NB4 (cell line): Measurements from ENCODE around the gene ASPHD1.

ENCODE experiments used
- MYC ChIP-seq: IDR thresholded peaks from 2 replicates; pipeline ENCODE4 v1.6.1; 2011; ENCODE audit warnings: low read depth, low read length
- POLR2A ChIP-seq: IDR thresholded peaks from 2 replicates; pipeline ENCODE4 v1.6.1; 2011; ENCODE audit warnings: mild to moderate bottlenecking; ENCODE audit not compliant: insufficient read length; ENCODE audit errors: extremely low read depth
- TF ChIP-seq, protein P1 (sequence below): IDR thresholded peaks from one replicate; pipeline ENCODE4 v1.5.1; 2012; ENCODE audit warnings: low read depth, low read length
- TF ChIP-seq, protein P2 (sequence below): IDR thresholded peaks from 2 replicates; pipeline ENCODE4 v1.6.1; 2011; ENCODE audit warnings: low read depth, low read length

DNA sequence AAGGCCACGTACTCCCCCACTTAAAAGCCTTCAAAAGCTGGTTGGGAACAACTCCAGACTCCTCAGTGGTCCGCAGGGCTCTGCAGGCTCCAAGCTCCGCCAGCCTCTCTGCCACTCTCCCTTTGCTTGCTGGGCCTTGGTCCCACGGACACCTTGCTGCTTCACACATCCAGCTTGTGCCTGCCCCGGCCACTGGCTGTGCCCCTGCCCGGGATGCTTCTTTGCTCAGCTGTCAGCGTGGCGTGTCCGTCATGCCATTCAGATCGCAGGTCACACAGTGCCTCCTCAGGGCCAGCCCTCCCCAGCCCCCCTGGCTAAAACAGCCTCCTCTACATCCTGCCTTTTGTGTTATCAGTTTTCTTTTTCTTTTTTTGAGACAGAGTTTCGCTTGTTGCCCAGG is 11.8 kb downstream of the ASPHD1 start:
- TF ChIP-seq, protein P1, sequence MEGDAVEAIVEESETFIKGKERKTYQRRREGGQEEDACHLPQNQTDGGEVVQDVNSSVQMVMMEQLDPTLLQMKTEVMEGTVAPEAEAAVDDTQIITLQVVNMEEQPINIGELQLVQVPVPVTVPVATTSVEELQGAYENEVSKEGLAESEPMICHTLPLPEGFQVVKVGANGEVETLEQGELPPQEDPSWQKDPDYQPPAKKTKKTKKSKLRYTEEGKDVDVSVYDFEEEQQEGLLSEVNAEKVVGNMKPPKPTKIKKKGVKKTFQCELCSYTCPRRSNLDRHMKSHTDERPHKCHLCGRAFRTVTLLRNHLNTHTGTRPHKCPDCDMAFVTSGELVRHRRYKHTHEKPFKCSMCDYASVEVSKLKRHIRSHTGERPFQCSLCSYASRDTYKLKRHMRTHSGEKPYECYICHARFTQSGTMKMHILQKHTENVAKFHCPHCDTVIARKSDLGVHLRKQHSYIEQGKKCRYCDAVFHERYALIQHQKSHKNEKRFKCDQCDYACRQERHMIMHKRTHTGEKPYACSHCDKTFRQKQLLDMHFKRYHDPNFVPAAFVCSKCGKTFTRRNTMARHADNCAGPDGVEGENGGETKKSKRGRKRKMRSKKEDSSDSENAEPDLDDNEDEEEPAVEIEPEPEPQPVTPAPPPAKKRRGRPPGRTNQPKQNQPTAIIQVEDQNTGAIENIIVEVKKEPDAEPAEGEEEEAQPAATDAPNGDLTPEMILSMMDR, result no peak
- TF ChIP-seq POLR2A, result no peak
- TF ChIP-seq, protein P2, sequence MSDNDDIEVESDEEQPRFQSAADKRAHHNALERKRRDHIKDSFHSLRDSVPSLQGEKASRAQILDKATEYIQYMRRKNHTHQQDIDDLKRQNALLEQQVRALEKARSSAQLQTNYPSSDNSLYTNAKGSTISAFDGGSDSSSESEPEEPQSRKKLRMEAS, result no peak
- TF ChIP-seq MYC, result no peak
